K562 (cell line): ENCODE data around the gene MYBPH. TPM values are rescaled to one million over a fixed set of nuclear protein-coding genes. Genes with fewer than 3 reads are reported as not detected.

Experiments
- ATAC-seq: fragments of 200-7000 bp; cut with Tn5 transposase; 3 replicates; pipeline ENCODE4 v1.9.1; 2020; ENCODE audit warnings: moderate library complexity
- BruUV-seq: library from RNA; stranded (reverse); fragments of 400-500 nt; replicated peaks from 2 replicates; lab custom pipeline; 2021; lab: Mats Ljungman, UMichigan
- CTCF ChIA-PET: fragments of 300-600 bp; formaldehyde crosslinking; extraction: SDS; loops from one replicate; lab custom pipeline; 2021; ENCODE audit warnings: low intra/inter-chr PET ratio; lab: Yijun Ruan, JAX
- POLR2A ChIA-PET: fragments of 300-600, 350-650 bp; sonication (Branson Sonifier 250); formaldehyde crosslinking; extraction: SDS; loops from one replicate; lab custom pipeline; 2021; ENCODE audit warnings: antibody characterized with exemption, inconsistent platforms; lab: Yijun Ruan, JAX
- DNase-seq, 4 experiments: peaks; one replicate each; pipeline versions ENCODE4 v3.0.0 to v3.0.0-alpha.2; 2011 to 2018; ENCODE audit warnings: low spot score in 3 of 4, mixed read lengths in 3 of 4; ENCODE audit errors: extremely low read depth in 1 of 4
- FAIRE-seq: peaks from 2 replicates; lab custom pipeline; 2011; peaks lifted over from hg19 to GRCh38; lab: Jason Lieb, UNC
- H2AFZ ChIP-seq: 2 replicates; pipeline ENCODE4 v1.6.0; 2011; ENCODE audit warnings: low read depth, low read length, control low read depth, inconsistent platforms
- H3K27ac ChIP-seq: fragments of 200-600 bp; 3 replicates; pipeline ENCODE4 v1.8.0; 2011; ENCODE audit warnings: low read depth, mild to moderate bottlenecking, control low read depth, inconsistent platforms, low read length, moderate library complexity, mixed read lengths; ENCODE audit errors: extremely low read depth
- H3K27me3 ChIP-seq, 2 experiments: fragments of 300-600 bp in 1 of 2; 2 replicates in 1 of 2; 3 replicates in 1 of 2; pipeline versions ENCODE4 v1.6.0 to v1.8.0; 2011; ENCODE audit warnings: inconsistent platforms in 2 of 2, low read length in 2 of 2, mild to moderate bottlenecking in 1 of 2, mixed read lengths in 1 of 2, moderate library complexity in 1 of 2; ENCODE audit not compliant: control insufficient read depth in 2 of 2, insufficient read depth in 2 of 2
- H3K36me3 ChIP-seq: fragments of 300-600 bp; 3 replicates; pipeline ENCODE4 v1.8.0; 2011; ENCODE audit warnings: mild to moderate bottlenecking, low read length, inconsistent platforms; ENCODE audit not compliant: control insufficient read depth, insufficient read depth
- H3K4me1 ChIP-seq, 2 experiments: fragments of 200-600 bp in 1 of 2; replicated peaks in 1 of 2; 2 replicates in 1 of 2; 3 replicates in 1 of 2; pipeline versions ENCODE4 v1.5.1 to v1.8.0; 2011; ENCODE audit warnings: inconsistent platforms in 2 of 2, low read length in 2 of 2, mild to moderate bottlenecking in 1 of 2, mixed read lengths in 1 of 2, moderate library complexity in 1 of 2; ENCODE audit not compliant: control insufficient read depth in 2 of 2, insufficient read depth in 2 of 2
- H3K4me2 ChIP-seq: 2 replicates; pipeline ENCODE4 v1.6.1; 2011; ENCODE audit warnings: low read length, control low read depth, inconsistent platforms, mixed read lengths; ENCODE audit not compliant: insufficient read depth
- H3K4me3 ChIP-seq: fragments of 200-600 bp; sonication (generic), shearing (Covaris generic); 2 replicates; pipeline ENCODE4 v1.5.1; 2016; ENCODE audit warnings: control low read depth, inconsistent platforms
- H3K79me2 ChIP-seq: fragments of 200-600 bp; 3 replicates; pipeline ENCODE4 v1.8.0; 2011; ENCODE audit warnings: low read length, inconsistent platforms; ENCODE audit not compliant: control insufficient read depth, insufficient read depth
- H3K9ac ChIP-seq, 2 experiments: 2 replicates each; pipeline versions ENCODE4 v1.6.0 to v1.6.1; 2011; ENCODE audit warnings: low read depth in 2 of 2, low read length in 2 of 2, control low read depth in 1 of 2, inconsistent platforms in 1 of 2, mild to moderate bottlenecking in 1 of 2, mixed read lengths in 1 of 2; ENCODE audit not compliant: insufficient read depth in 1 of 2
- H3K9me1 ChIP-seq: one replicate; pipeline ENCODE4 v1.6.0; 2011; ENCODE audit warnings: inconsistent platforms, mild to moderate bottlenecking, low read length, moderate library complexity; ENCODE audit not compliant: control insufficient read depth, insufficient read depth
- H3K9me3 ChIP-seq: replicated peaks from 2 replicates; pipeline ENCODE4 v1.5.1; 2011; ENCODE audit warnings: low read depth, low read length, inconsistent platforms; ENCODE audit not compliant: control insufficient read depth, insufficient read depth
- H4K20me1 ChIP-seq: replicated peaks from 2 replicates; pipeline ENCODE4 v1.6.1; 2011; ENCODE audit warnings: low read length, inconsistent platforms, mixed read lengths; ENCODE audit not compliant: control insufficient read depth, insufficient read depth
- MED1 ChIP-seq: sonication (generic); formaldehyde crosslinking; IDR thresholded peaks from 2 replicates; pipeline ENCODE4 v1.8.1; 2023; ENCODE audit warnings: missing genetic modification reagents, borderline replicate concordance
- PHTF2 ChIP-seq: fragments of 250-450 bp; sonication (Bioruptor Pico); IDR thresholded peaks from 2 replicates; pipeline ENCODE4 v1.5.0; 2021; ENCODE audit warnings: mild to moderate bottlenecking
- PURB ChIP-seq: sonication (generic); formaldehyde crosslinking; IDR thresholded peaks from 2 replicates; pipeline ENCODE4 v1.9.0; 2021; ENCODE audit warnings: low read depth, mild to moderate bottlenecking, missing genetic modification reagents
- RBBP5 ChIP-seq: fragments of 200-600 bp; sonication (generic); IDR thresholded peaks from 2 replicates; pipeline ENCODE4 v1.6.1; 2012; ENCODE audit warnings: borderline replicate concordance, mild to moderate bottlenecking, low read length, control low read depth, inconsistent platforms; ENCODE audit not compliant: insufficient read depth, poor library complexity, severe bottlenecking
- ZNF384 ChIP-seq: IDR thresholded peaks from 2 replicates; pipeline ENCODE4 v1.6.1; 2012; ENCODE audit warnings: low read depth, low read length, improper control_type of control experiment
- WGBS: fragments of 100-300 bp; shearing (Covaris generic); methylation state at CpG from one replicate; pipeline ENCODE4 v1.1.6; 2016; ENCODE audit warnings: low coverage, mixed read lengths; ENCODE audit not compliant: insufficient coverage; ENCODE audit errors: missing lambda C conversion rate; 5-methylcytosine and 5-hydroxymethylcytosine counted together
- in situ Hi-C: fragments of 300-500 bp; cut with MboI; formaldehyde crosslinking; loops from 4 replicates; pipeline ENCODE4 v1.15.0; 2018; ENCODE audit warnings: inconsistent platforms, mixed read lengths
- intact Hi-C: fragments of 100-400 bp; cut with micrococcal nuclease; formaldehyde crosslinking; loops from 2 replicates; pipeline ENCODE4 v1.14.2; 2022
- polyA plus RNA-seq, 8 experiments: library from polyadenylated mRNA; depleted of rRNA in 4 of 8; stranded (reverse) in 5 of 8; unstranded in 3 of 8; fragments of >200 nt; fragmentation: Nextera tagmentation in 2 of 8; fragmentation: Illumina TruSeq in 1 of 8; extraction: Ambion mirVana in 2 of 8; extraction: Trizol in 1 of 8; gene quantifications; 2 replicates each; pipeline versions ENCODE4 v1.2.1 to v1.2.3, GENCODE V29; 2011 to 2014; ENCODE audit warnings: inconsistent platforms in 1 of 8, missing spikeins in 1 of 8
- total RNA-seq, 7 experiments: library from RNA; depleted of rRNA in 6 of 7; stranded (reverse); fragments of >200 nt in 6 of 7; fragmentation: Illumina TruSeq in 2 of 7; extraction: Trizol in 2 of 7; gene quantifications; 2 replicates each; pipeline versions ENCODE4 v1.2.1 to v1.2.3, GENCODE V29; 2011 to 2021; ENCODE audit warnings: low replicate concordance in 1 of 7

The MYBPH gene
- total and polyA plus RNA-seq, 9 of the 15 experiments (the other 6 are each of a cell fraction or from before 2014, with no cell fraction given): 0.13 TPM; not detected in 8

DNA sequence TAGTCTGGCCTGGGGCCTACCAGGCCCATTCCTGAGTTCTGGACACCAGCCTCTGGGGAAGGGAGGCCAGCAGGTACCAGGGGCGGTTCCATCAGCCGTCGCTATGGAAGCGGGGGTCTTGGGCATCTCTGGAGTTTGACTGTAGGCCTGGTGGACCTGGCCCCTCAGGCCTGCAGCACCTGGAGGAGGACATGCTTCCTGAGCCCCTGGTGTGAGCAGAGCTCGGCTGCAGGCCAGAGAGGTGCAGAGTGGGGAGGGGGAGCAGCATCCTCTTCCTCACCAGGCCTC lies 7.8 kb downstream of the MYBPH start:
- ChIA-PET CTCF (no interaction called here), POLR2A (interaction anchor here (0.7 to 0.8 kb wide), 2 partner anchors 40 to 48 kb away, joined by 3 read pairs; partner anchors contain the start of gene ADORA1)
- intact Hi-C loops (no loop called here), in situ Hi-C loops (no loop called here)
- no peaks in the 10 kb centered on the region for H3K36me3 ChIP-seq
- no peak overlapping the region for H2AFZ ChIP-seq
- H3K9me1 ChIP-seq: no peaks in the 10 kb centered on the region
- no peak overlapping the region for H3K4me3 ChIP-seq
- no peak for ATAC-seq
- no TSS peak for BruUV-seq
- no peak for DNase-seq
- WGBS: 0% methylated on average over 5 of the region's 5 CpGs
- H3K27ac ChIP-seq: no peak overlapping the region
- H3K4me1 ChIP-seq: peaks cover 0 to 12% of the 10 kb centered on the region in 2 experiments; a peak in 1 of 5 replicates
- H3K27me3 ChIP-seq: peaks cover 29 to 81% of the 10 kb centered on the region in 2 experiments; a peak in 4 of 5 replicates
- no peaks in the 10 kb centered on the region for H3K9me3 ChIP-seq
- H4K20me1 ChIP-seq: peaks cover 33% of the 10 kb centered on the region
- no peaks in the 10 kb centered on the region for H3K79me2 ChIP-seq
- H3K4me2 ChIP-seq: no peak overlapping the region
- FAIRE-seq: no peak
- TF ChIP-seq ZNF384: no peak
- no peak for TF ChIP-seq MED1 (CRISPR knock-in tag)
- TF ChIP-seq PHTF2 (CRISPR knock-in tag): no peak
- no peak for TF ChIP-seq RBBP5
- no peak for TF ChIP-seq PURB
- no peak overlapping the region for H3K9ac ChIP-seq
